Ishikawa (cell line): ENCODE results near the gene CASP2.

Experiments
- CEBPB ChIP-seq: IDR thresholded peaks from 2 replicates; pipeline ENCODE4 v1.6.1; 2012
- CREB1 ChIP-seq: IDR thresholded peaks from 2 replicates; pipeline ENCODE4 v1.6.1; 2012; ENCODE audit warnings: low read depth
- EP300 ChIP-seq: IDR thresholded peaks from 2 replicates; pipeline ENCODE4 v1.6.1; 2012; ENCODE audit warnings: borderline replicate concordance
- FOXM1 ChIP-seq: IDR thresholded peaks from 2 replicates; pipeline ENCODE4 v1.6.1; 2012; ENCODE audit warnings: low read depth, borderline replicate concordance
- MAX ChIP-seq: IDR thresholded peaks from 2 replicates; pipeline ENCODE4 v1.6.1; 2012
- NFIC ChIP-seq: IDR thresholded peaks from 2 replicates; pipeline ENCODE4 v1.6.1; 2012
- RAD21 ChIP-seq: IDR thresholded peaks from 2 replicates; pipeline ENCODE4 v1.6.1; 2012; ENCODE audit warnings: low read depth
- REST ChIP-seq: IDR thresholded peaks from 2 replicates; pipeline ENCODE4 v1.6.1; 2012; ENCODE audit warnings: low read depth, mild to moderate bottlenecking
- TAF1 ChIP-seq: IDR thresholded peaks from 2 replicates; pipeline ENCODE4 v1.6.1; 2012; ENCODE audit warnings: low read depth, mild to moderate bottlenecking
- TCF12 ChIP-seq: IDR thresholded peaks from 2 replicates; pipeline ENCODE4 v1.6.1; 2012; ENCODE audit warnings: low read depth
- TEAD4 ChIP-seq: IDR thresholded peaks from 2 replicates; pipeline ENCODE4 v1.6.1; 2012
- USF1 ChIP-seq: IDR thresholded peaks from 2 replicates; pipeline ENCODE4 v1.6.1; 2012
- YY1 ChIP-seq: IDR thresholded peaks from 2 replicates; pipeline ENCODE4 v1.6.1; 2012; ENCODE audit warnings: low read depth
- ZBTB7A ChIP-seq: IDR thresholded peaks from 2 replicates; pipeline ENCODE4 v1.6.1; 2012; ENCODE audit warnings: low read depth

The CASP2 gene

GRCh38 chr7:143272871-143273270 lies 15.3 kb upstream of the CASP2 start:
- no peak for TF ChIP-seq NFIC
- no peak for TF ChIP-seq TAF1
- no peak for TF ChIP-seq RAD21
- TF ChIP-seq MAX: no peak
- no peak for TF ChIP-seq YY1
- no peak for TF ChIP-seq USF1
- no peak for TF ChIP-seq REST

GRCh38 chr7:143279186-143280098 lies 8.7 kb upstream of the CASP2 start:
- TF ChIP-seq NFIC (peak; percentile 31; the same call in 1 of the 2 replicates), TEAD4 (peak; percentile 61), CEBPB (no peak)

GRCh38 chr7:143280160-143280559 lies 8.0 kb upstream of the CASP2 start:
- TF ChIP-seq CREB1 (no peak), TAF1 (no peak), TEAD4 (no peak)

- TF ChIP-seq ZBTB7A (no peak), MAX (no peak), USF1 (no peak), TEAD4 (no peak), TCF12 (no peak), FOXM1 (no peak), RAD21 (no peak), NFIC (no peak)
These were observed 7.6 kb upstream of the CASP2 start for GRCh38 chr7:143280566-143280965.

GRCh38 chr7:143281529-143281928 lies 6.6 kb upstream of the CASP2 start:
- TF ChIP-seq YY1: no peak
- TF ChIP-seq NFIC: no peak
- no peak for TF ChIP-seq CEBPB
- no peak for TF ChIP-seq MAX
- no peak for TF ChIP-seq FOXM1

GRCh38 chr7:143282124-143282523 lies 6.0 kb upstream of the CASP2 start:
- TF ChIP-seq USF1 (no peak), YY1 (no peak), TCF12 (no peak), RAD21 (no peak), CREB1 (no peak), MAX (no peak), CEBPB (no peak), TAF1 (no peak)

- TF ChIP-seq YY1 (no peak), NFIC (no peak), MAX (no peak), ZBTB7A (no peak), REST (no peak), EP300 (no peak), RAD21 (no peak), CREB1 (no peak), USF1 (no peak)
These were observed 4.8 kb upstream of the CASP2 start for GRCh38 chr7:143283381-143283780.
